GM19025 (cell line): ENCODE measurements around the gene CEP112.
"Not testable (repeated sequence)": the region's sequence is repeated elsewhere in the genome, so short reads cannot be mapped to it uniquely, and the experiment has no call there.

Experiments
- ATAC-seq: cut with Tn5 transposase; IDR thresholded peaks from one replicate; pipeline ENCODE4 v1.9.1; 2021; ENCODE audit warnings: mild to moderate bottlenecking, low read depth, moderate library complexity; ENCODE audit not compliant: unreplicated experiment

Gene CEP112

DNA sequence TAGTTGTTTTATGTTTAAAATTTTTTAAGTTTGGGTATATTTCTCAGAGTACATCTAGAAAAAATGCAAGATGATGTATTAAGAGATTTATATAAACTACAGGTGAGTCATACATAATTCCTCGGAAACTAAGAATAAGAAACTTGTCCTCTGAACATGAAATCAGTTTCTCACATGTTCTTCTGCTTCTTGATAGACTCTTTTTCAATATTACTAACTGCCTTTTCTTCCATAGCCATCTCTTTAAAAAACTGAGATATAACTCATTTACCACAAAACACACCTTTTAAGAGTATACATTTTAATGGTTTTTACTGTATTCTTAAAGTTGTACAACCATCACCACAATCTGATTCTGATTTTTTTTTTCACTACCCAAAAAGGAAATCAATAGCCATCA lies 392.1 kb downstream of the CEP112 start:
- no peak for ATAC-seq

DNA sequence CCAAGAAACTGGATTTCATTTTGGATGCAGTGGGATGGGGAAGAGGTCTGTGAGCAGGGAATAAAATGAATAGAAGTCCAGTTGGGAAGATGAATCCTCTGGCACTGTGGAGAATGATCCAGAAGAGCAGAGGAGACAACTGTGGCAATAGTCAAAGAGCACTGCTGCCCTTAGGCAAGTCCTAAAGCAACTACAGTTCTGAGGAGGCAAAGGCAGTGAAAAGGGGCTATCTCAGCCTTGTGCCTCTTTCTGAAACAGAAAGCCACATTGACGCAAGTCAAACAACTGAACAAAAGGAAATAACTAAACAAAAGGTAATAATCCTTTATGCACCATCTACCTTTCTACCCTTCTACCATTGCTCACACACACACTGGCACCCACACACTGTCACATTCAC lies 392.5 kb downstream of the CEP112 start:
- no peak for ATAC-seq

DNA sequence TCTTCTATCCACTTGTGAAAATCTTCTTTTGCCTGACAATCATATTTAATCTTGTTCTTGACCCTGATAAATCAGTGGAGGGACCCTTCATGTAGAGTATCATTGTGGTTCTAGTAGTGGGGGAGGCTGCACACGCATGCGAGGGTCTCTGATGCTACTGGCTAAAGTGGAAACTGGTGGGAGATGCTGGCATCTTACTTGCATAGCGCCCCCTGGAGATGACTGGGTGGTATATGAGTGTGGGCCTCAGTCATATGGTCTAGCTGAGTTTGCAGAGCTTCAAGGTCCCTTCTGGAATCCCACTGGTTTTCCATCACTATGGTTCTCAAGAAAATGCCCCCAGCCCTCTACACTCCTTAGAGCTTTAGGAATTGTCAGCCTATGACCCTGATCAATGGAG lies 394.1 kb downstream of the CEP112 start:
- no peak for ATAC-seq

DNA sequence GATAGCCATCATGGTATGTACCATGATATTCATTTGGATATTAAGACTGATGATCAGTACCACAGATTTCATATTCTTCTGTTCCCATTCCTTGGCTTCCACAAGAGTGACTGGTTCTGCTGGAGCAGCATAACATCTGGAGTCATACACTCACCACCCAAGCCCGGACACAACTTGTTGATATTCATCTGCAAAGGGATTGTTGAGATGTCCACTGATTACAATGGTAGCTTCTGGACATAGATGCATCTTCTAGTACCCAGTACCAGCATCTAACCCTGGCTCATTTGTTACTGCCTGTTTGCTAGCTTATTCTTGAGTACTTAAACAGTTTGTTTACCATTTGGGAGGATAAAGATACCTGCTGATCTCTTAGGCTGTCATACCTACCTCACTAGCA lies 394.8 kb downstream of the CEP112 start:
- ATAC-seq: no peak

DNA sequence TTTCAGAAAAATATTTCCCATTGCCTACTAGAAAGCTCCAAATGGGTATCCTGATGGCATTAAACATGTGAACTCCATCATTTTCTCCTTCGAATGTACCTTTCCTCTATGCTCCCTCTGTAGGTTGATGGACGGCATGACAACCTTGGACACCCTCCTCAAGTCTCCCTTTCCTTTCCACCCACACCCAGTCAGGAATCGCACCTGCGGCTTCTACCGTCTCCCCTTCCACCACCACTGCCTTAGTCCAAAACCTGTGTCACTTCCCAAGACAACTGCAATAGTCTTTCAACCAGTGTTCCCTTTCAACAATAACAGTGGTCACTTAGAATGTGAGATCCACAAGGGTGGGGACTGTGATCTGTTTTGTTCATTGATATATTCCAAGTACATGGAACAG lies 397.4 kb downstream of the CEP112 start:
- ATAC-seq: no peak

DNA sequence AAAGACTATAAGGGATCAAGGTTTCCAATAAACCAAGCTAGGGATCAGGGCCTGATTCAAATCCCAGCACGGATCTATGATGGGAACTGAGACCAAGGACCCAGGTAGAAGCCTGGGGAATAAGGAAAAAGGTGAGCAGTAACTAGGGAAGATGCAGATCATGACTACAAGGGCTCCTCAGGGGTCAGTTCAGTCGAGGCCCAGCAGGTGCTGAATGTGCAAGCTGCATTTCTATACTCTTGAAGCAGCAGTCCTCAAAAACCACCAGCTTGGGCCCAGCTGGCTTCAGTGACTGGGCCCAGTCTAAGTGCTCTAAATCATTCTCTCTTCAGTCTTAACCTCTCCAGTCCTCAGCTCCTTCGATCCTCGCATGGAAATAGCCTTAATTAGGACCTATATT lies 401.7 kb downstream of the CEP112 start:
- ATAC-seq: no peak

DNA sequence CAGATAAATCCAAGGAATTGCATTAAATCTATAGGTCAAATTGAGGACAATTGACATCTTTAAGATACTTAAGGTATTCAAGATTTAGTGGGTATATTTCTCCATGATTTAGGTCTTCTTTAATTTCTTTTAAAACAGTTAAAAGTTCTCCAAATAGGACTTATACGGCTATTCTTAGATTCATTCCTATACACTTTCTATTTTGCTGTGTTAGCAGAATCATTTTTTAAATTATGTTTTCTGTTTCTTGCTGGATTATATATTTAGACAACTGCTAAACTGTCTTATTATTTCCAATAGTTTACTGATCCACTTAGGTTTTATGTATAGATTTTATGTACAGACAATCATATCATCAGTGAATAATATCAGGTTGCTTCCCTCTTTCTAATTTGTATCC lies 404.4 kb downstream of the CEP112 start:
- ATAC-seq: no peak

DNA sequence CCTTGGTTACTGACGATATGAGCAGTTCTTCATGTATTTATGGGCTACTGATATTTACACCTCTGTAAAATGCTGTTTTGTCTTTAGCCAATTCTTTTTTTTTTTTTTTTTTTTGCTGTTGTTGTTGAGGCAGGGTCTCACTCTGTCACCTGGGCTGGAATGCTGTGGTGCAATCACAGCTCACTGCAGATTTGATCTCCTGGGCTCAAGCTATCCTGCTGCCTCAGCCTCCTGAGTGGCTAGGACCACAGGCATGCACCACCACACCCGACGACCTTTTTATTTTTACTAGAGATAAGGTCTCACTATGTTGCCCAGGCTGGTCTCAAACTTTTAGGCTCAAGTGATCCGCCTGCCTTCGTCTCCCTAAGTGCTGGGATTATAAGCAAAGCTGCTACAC lies 405.5 kb downstream of the CEP112 start:
- no peak for ATAC-seq

DNA sequence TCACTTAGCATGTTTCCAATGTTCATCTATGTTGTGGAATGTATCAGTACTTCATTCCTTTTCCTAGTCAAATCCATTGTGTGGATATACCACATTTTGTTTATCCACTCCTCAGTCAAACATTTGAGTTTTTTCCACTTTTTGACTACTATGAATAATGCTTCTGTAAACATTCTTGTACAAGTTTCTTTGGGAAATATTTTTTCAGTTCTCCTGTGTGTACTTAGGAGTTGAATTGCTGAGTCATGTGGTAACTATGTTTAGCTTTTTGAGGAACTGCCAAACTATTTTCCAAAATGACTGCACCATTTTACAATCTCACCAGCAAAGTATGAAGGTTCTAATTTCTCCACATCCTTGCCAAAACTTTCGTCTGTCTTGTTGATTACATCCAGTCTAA lies 406.8 kb downstream of the CEP112 start:
- ATAC-seq: no peak

DNA sequence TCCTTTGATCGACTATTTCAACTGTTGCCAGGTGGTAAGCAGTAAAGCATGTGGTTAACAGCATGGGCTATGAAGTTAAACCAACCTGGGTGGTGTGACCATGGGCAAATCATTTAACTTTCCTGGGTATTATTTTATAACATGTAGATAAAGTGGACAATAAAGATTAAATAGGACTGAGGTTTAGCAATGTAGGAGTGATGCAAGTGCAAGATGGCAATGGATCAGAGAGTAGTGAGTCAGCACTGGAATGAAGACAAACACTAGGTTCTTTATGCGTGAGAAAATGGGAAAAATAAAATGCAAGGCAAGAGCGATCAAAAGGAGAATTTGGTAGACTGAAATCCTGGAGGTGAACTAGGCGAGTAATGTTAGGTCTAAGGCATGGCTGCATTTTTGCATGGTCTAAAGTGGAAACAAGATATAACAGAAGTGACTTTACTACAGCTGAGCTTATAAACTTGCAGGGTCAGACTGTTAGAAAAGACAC lies 408.0 kb downstream of the CEP112 start:
- ATAC-seq: no peak

DNA sequence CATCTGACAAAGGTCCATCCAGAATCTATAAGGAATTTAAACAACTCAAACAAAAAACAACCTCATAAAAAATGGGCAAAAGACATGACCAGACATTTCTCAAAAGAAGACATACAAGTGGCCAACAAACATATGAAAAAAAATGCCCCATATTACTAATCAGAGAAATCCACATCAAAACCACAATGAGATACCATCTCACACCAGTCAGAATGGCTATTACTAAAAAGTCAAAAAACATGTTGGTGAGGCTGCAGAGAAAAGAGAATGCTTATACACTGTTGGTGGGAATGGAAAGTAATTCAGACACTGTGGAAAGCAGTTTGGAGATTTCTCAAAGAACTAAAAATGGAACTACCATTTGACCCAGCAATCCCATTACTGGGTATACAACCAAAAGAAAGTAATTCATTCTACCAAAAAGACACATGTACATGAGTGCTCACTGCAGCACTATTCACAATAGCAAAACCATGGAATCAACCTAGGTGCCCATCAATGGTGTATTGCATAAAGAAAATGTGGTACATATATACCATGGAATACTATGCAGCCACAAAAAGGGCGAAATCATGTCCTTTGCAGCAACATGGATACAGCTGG lies 409.7 kb downstream of the CEP112 start:
- ATAC-seq: not testable (repeated sequence)

DNA sequence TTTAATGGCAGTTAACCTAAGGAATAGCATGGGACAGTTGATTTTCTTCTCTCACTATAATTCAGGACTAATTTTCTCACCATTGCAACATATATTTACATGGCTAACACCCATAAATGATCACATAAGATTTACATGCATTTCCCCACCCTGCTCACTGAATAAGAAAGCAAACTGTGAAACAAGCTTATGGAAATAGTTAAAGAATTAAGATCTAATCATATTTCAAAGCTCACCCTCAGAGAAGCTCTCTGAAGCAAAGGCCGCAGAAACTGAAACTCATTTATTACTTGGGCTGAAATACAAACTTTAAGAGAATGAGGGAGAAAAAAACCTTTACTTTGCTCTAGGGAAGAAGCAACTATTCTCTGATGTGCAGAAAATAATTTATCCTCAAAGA lies 411.8 kb downstream of the CEP112 start:
- no peak for ATAC-seq

DNA sequence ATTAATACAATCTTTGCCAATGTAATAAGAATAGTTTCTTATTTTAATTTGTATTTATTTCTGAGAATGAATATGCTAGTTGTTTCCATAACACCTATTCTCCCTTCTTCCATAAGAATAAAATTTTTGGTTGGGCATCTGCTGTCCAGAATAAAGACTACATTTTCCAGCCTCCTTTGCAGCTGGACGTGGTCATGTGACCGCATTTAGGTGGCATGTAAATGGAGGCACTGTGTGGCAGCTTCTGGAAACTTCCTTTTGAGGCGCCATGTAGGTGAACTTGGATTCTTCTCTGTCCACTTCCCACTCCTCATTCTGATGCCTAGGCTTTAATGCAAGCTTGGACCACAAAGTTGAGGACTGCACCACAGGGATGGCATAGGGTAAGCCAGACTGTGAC lies 415.0 kb downstream of the CEP112 start:
- ATAC-seq: no peak

DNA sequence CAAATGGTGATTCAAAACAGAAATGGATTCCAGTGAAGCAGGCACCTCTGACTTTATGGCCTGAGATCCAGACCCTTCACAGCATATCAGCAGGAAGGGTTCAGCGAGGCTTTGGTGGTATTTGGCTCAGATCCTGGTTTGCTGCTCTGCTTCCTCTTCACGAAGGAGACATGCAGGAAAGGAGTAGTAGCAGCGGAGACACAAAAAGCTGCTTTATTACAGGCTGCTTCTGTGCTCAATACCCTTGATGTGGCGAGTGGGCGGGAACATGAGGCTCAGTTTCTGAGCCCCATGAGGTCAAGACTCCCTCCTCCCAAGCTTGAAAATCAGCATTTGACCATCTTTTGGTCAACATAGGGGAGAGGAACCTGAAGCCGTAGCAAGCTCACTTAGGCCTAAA lies 417.1 kb downstream of the CEP112 start:
- no peak for ATAC-seq

DNA sequence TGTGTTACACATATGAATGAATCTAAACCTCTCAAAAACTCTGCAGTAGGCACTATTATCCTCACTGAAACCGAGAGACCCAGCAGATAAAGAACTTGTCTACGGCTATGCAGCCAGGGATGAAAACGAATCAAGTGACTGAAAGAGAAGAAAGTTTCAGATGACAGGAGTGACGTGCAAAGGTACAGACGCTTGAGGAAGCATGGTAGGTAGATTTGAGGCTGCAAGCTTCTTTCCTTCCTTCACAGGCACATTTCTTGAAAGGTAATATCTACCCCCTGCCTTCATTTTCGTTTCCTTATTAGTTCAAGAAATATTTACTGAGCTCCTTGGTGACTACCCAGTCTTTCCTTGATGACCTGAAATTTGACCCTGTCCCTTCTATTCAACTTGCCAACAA lies 418.9 kb downstream of the CEP112 start:
- ATAC-seq: no peak

DNA sequence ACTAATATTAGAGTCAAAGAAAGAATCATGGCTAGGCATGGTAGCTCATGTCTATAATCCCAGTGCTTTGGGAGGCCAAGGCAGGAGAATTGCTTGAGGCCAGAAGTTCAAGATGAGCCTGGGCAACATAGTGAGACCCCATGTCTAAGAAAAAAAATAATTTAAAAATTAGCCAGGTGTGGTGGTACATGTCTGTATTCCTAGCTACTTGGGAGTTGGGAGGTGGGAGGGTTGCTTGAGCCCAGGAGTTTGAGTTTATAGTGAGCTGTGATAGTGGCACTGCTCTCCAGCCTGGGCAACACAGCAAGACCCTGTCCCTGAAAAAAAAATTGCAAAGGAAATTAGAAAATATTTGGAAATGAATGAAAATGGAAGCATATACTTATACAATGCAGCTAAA lies 420.2 kb downstream of the CEP112 start:
- ATAC-seq: no peak

DNA sequence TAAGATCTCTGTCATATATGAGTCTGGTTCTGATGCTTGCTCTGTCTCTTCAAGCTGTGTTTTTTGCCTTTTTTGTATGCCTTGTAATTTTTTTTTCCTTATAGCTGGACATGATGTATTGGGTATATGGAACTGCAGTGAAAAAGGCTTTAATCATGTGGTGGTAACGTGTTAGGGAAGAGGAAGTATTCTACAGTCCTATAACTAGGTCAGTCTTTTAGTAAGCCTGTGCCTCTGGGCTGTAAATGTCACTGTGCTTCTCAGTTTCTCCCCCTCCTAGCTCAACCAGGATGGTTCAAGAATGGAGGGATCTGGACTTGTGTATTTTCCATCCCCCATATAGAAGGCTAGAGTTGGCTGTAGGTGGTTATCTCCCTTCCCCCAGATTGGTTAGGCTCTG lies 428.1 kb downstream of the CEP112 start:
- no peak for ATAC-seq

DNA sequence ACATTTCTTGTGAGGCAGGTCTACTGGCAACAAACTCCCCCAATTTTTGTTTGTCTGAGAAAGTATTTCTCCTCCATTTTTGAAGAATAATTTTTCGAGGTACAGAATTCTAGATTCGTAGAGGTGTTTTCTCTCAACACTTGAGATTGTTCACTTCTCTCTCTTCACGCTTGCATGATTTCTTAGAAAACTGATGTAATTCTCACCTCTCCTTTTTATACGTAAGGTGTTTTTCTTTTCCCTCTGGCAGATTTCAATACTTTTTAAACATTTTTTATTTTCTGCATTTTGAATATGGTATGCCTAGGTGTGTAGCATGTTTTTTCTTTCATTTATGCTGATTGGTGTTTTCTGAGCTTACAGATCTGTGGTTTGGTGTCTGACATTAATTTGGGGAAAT lies 429.0 kb downstream of the CEP112 start:
- no peak for ATAC-seq

DNA sequence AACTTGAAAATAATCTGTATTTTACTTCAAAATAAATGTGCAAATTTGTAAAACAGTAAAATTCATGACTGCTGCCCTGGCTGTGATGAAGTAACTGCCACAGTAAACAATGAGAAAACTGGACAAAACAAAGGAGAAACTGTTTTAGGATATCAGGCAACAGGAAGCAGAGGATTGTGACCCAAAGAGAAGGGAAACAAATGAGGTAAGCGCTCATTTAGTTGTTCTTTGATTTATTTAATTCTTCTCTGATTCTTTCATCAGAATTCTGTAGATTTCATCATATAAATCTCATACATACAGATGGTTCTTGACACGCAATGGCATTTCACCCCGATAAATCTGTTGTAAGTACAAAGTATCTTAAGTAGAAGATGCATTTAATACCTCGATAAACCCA lies 432.4 kb downstream of the CEP112 start:
- ATAC-seq: no peak

DNA sequence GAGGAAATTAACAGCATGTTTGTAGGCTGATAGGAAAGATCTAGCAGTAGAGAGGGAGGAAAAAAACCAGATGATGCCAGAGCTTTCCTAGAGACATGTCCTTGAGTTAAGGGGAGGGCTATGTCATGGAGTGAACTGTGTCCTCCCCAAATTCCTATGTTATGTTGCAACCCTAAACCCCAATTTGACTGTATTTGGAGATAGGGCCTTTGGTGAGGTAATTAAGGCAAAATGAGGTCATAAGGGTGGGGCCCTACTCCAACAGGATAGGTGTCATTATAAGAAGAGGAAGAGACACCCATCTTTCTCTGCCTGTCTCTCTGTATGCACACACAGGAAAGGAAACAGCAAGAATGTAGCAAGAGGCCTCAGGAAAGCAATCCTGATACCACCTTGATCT lies 435.2 kb downstream of the CEP112 start:
- ATAC-seq: no peak

DNA sequence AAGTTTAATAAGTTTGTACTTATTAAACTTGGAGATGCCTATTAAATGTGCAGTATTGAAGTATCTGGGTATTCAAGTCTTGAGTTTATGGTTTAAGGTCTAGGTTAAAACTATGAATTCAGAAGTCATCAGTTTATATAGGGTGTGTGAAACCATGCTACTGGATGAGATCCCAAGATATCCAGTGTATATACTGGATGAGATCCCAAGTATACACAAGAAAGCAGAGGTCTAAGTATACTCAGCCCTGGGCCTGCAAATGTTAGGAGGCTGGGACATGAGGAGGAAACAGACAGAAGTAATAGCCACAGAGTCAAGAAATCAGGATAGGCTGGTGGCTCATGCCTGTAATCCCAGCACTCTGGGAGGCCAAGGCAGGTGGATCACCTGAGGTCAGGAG lies 436.1 kb downstream of the CEP112 start:
- ATAC-seq: no peak

DNA sequence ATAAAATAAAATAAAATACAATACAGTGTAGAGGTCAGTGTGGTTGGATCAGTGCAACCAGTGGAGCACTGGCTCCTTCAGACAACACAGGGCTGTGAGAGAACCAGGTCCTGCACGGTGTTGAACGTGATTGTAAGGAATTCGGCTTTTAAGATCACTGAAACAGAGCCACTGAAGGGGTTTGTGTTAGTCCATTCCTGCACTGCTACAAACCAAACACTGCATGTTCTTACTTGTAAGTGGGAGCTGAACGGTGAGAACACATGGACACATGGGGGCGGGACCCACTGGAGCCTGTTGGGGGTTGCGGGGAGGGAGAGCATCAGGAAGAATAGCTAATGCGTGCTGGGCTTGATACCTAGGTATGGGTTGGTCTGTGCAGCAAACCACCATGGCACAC lies 437.3 kb downstream of the CEP112 start:
- ATAC-seq: no peak

DNA sequence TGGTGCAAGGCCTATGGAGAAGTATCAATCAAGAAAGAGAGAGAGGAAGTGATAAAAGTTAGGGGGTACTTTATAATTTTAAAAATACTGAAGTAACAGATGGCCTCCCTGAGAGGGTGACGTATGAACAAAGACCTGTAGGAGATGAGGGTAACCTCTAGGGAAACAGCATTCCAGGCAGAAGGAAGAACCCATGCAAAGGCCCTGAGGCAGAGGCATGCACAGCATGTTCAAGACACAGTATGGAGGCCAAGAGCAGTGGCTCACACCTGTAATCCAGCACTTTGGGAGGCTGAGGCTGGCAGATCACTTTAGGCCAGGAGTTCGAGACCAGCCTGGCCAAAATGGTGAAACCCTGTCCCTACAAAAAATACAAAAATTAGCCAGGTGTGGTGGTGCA lies 437.9 kb downstream of the CEP112 start:
- ATAC-seq: no peak
